Pancreas (tissue), 10 donors: ENCODE measurements around the gene TMEM151B. TPM values are rescaled to one million over a fixed set of nuclear protein-coding genes. Genes with fewer than 3 reads are reported as not detected.
A peak's percentile ranks its signal among the peaks of the same experiment; 100 is the strongest.
"Not testable (repeated sequence)": the region's sequence is repeated elsewhere in the genome, so short reads cannot be mapped to it uniquely, and the experiment has no call there.

ENCODE experiments used
- ATAC-seq, 4 donors: fragments of 200-7000 bp; cut with Tn5 transposase; one replicate each; pipeline versions ENCODE4 v1.8.0 to v1.9.1; 2020; ENCODE audit warnings: mild to moderate bottlenecking in 4 of 4, moderate library complexity in 4 of 4
- DNase-seq, 6 donors: peaks; one replicate each; pipeline ENCODE4 v3.0.0-alpha.2; 2020
- FAIRE-seq: peaks from 2 replicates; lab custom pipeline; 2012; peaks lifted over from hg19 to GRCh38; lab: Jason Lieb, UNC
- H3K27ac ChIP-seq, 4 donors: fragments of 200-600 bp; sonication (generic); 1 replicate in 3 of 4; 2 replicates in 1 of 4; pipeline versions ENCODE4 v1.5.0 to v1.8.0; 2020
- H3K27me3 ChIP-seq, 4 donors: fragments of 200-600 bp; one replicate each; pipeline ENCODE4 v1.8.0; 2021
- H3K36me3 ChIP-seq, 3 donors: fragments of 200-600 bp; sonication (generic) in 1 of 3; one replicate each; pipeline versions ENCODE4 v1.5.0 to v1.8.0; 2020 to 2021
- H3K4me1 ChIP-seq, 3 donors: fragments of 200-600 bp; one replicate each; pipeline ENCODE4 v1.8.0; 2021
- H3K4me3 ChIP-seq, 4 donors: fragments of 200-600 bp; sonication (generic) in 2 of 4; one replicate each; pipeline versions ENCODE4 v1.5.0 to v1.8.0; 2020 to 2021
- H3K9me3 ChIP-seq, 4 donors: fragments of 200-600 bp; one replicate each; pipeline ENCODE4 v1.8.0; 2021
- WGBS, 2 donors: extraction: QIAGEN DNeasy Blood & Tissue Kit; methylation state at CpG; one replicate each; pipeline ENCODE4 v1.1.7; 2013; 5-methylcytosine and 5-hydroxymethylcytosine counted together
- intact Hi-C, 3 donors: fragments of 100-400 bp; cut with DNase I; formaldehyde crosslinking; loops; one replicate each; pipeline versions ENCODE4 v1.11.1 to v1.14.2; 2022
- polyA plus RNA-seq, 2 donors: library from polyadenylated mRNA; stranded (reverse); fragments of 200-250 nt; gene quantifications; one replicate each; pipeline ENCODE4 v1.2.3, GENCODE V29; 2013
- total RNA-seq, 6 donors: library from RNA; stranded (reverse); fragmentation: NEBNext Ultra II Directional in 4 of 6; extraction: Animal tissue kit (Norgen Biotek cat#: 25700) in 4 of 6; gene quantifications; one replicate each; pipeline versions ENCODE4 v1.2.1 to v1.2.4, GENCODE V29; 2021 to 2023
- TF ChIP-seq, protein P1 (sequence below), 4 donors: fragments of 200-600 bp; sonication (generic) in 3 of 4; IDR thresholded peaks; one replicate each; pipeline versions ENCODE4 v1.5.0 to v1.8.0; 2021; ENCODE audit warnings: antibody characterized with exemption in 4 of 4
- donor health status: healthy with polysubstance abuse.
- donor health status: DM: no; HTN: no; CAD: no; lungs with moderate emphysema.
- donor health status: DM: no; HTN: no; CAD: no.
- donor health status: control.
- donor health status: control.
- donor health status: Bipolar disorder and iron deficiency.
- donor health status: DM: yes; HTN: yes; CAD: no.
- donor health status: DM: no; HTN: no; CAD: no.
- donor health status: DM: no; HTN: no; CAD: no.
- donor health status: DM: yes; HTN: yes; CAD: no.

TMEM151B gene
- total and polyA plus RNA-seq, 8 donors, result 0.06 to 0.65 (median 0.12) TPM; not detected in 2

DNA sequence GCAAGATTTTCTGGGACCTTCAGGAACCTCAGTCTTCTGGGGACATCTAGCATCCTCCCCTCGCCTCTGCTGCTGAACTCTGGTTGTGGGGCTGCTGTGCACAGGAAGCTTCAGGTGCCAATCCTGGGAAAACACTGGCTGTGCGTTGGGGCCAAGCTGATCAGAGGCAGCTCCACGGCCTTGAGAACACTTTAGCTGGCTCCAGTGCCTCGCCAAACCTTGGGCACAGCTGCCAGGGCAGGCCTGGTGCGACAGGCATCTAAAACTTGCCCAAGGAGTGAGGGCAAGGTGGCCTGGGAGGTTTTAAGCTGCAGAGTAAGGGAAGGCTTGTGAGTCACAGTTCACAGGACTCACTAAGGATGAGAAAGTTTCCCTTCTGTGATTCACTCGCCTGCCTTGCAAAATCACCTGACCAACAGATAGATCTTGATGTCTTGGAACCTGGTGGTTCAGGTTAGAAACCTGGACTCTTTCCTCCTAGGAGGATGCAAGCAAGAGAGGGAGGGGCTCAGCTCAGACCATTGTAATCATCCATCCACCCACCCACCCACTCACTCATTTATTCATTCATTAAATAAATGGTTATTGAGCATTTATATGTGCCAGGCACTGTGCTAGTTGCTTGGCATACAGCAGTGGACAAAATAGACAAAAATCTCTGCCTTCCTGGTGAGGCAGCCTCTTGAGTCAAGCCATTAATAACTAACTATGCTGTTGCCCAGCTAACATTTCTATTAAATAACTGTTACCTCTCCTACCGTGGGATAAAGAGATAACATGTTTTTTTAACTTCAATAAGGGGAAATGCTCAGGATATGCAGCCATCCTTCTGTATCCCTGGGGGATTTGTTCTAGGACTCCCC is 69.7 kb downstream of the TMEM151B start:
- FAIRE-seq (no peak), ATAC-seq (peak; percentile 67 to 86 (median 78)), DNase-seq (peak; percentile 40 to 83 (median 70))
- peak overlapping the region in 1 of 4 donors; percentile 5 for H3K27ac ChIP-seq
- intact Hi-C loops, result loop anchor here in 1 of 3 donors (5.0 to 10.0 kb wide), 2 partner anchors 73 to 165 kb away; partner anchors contain the start of gene NFKBIE
- no peaks in the 10 kb centered on the region for H3K9me3 ChIP-seq
- no peak overlapping the region for H3K4me3 ChIP-seq
- TF ChIP-seq, protein P1, sequence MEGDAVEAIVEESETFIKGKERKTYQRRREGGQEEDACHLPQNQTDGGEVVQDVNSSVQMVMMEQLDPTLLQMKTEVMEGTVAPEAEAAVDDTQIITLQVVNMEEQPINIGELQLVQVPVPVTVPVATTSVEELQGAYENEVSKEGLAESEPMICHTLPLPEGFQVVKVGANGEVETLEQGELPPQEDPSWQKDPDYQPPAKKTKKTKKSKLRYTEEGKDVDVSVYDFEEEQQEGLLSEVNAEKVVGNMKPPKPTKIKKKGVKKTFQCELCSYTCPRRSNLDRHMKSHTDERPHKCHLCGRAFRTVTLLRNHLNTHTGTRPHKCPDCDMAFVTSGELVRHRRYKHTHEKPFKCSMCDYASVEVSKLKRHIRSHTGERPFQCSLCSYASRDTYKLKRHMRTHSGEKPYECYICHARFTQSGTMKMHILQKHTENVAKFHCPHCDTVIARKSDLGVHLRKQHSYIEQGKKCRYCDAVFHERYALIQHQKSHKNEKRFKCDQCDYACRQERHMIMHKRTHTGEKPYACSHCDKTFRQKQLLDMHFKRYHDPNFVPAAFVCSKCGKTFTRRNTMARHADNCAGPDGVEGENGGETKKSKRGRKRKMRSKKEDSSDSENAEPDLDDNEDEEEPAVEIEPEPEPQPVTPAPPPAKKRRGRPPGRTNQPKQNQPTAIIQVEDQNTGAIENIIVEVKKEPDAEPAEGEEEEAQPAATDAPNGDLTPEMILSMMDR (IDR thresholded peaks at IDR 0.05), result no peak
- peaks cover 0 to 3% (median 0%) of the 10 kb centered on the region in 3 donors for H3K4me1 ChIP-seq
- 46 to 49% methylated on average over 7 of the region's 7 CpGs for WGBS, 2 donors
- H3K36me3 ChIP-seq, result no peaks in the 10 kb centered on the region
- H3K27me3 ChIP-seq, result no peaks in the 10 kb centered on the region

DNA sequence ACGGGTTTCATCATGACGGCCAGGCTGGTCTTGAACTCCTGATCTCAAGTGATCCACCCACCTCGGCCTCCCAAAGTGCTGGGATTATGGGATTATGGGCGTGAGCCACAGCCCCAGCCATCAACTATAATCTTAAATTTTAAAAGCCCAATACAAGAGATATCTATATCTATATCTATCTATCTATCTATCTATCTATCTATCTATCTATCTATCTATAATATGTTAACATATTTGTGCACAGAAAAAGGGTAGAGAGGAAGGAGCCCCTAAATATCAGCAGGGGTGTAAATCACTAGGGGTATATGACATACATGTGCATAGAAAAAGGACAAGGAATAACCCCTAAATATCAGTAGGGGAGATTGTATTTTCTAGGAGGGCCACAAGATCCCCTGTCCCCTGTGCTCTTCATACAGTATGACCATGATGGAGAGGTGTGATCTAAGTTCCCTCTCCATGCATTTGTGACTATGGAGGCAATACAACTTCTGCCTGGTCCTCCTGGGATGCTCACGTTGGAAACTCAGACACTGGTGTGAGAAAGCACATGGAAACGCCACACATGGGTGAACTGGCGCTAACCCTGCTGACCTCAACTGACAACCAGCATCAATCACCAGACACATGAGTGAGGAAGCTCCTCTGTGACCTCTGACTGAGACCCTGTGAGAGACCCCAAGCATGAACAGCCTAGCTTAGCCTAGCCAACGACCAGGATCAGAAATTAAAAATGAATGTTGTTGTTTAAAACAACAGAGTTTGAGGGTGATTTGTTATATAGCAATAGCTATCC is 71.0 kb downstream of the TMEM151B start:
- Histone ChIP-seq H3K36me3 (no peaks in the 10 kb centered on the region), H3K4me3 (no peak overlapping the region), H3K4me1 (peaks cover 0 to 3% (median 0%) of the 10 kb centered on the region in 3 donors), H3K9me3 (no peaks in the 10 kb centered on the region), H3K27me3 (no peaks in the 10 kb centered on the region), H3K27ac (no peak overlapping the region)
- TF ChIP-seq, protein P1 (IDR thresholded peaks at IDR 0.05), result no peak
- no peak for FAIRE-seq
- intact Hi-C loops, result no loop called here
- no peak for ATAC-seq
- DNase-seq, result no peak
- 50 to 61% methylated on average over 8 of the region's 8 CpGs for WGBS, 2 donors

DNA sequence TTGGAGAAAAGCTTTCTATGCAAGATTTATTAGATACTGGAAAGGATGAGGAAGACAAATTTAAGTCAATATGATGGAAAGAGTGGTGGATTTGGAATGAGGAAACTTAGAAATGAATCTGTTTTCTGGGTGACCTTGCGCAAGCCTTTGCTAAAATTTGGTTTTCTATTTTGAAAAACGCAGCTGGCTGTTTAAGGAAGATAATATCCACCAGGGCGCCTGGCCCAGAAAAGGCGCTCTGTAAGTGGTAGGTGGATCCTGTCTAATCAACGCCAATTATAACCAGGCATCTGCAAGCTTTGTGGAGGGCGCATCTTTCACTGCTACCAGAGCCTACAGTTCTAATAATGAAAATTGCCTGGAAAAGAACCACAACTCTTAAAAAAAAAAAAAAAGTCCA is 71.8 kb downstream of the TMEM151B start:
- intact Hi-C loops, result no loop called here
- TF ChIP-seq, protein P1 (IDR thresholded peaks at IDR 0.05), result no peak
- Histone ChIP-seq H3K27me3 (no peaks in the 10 kb centered on the region), H3K36me3 (no peaks in the 10 kb centered on the region), H3K4me1 (peaks cover 0 to 3% (median 0%) of the 10 kb centered on the region in 3 donors), H3K4me3 (no peak overlapping the region), H3K27ac (no peak overlapping the region), H3K9me3 (no peaks in the 10 kb centered on the region)
- DNase-seq, result no peak
- no peak for FAIRE-seq
- no peak for ATAC-seq
- WGBS, 2 donors, result 55 to 66% methylated on average over 6 of the region's 6 CpGs

DNA sequence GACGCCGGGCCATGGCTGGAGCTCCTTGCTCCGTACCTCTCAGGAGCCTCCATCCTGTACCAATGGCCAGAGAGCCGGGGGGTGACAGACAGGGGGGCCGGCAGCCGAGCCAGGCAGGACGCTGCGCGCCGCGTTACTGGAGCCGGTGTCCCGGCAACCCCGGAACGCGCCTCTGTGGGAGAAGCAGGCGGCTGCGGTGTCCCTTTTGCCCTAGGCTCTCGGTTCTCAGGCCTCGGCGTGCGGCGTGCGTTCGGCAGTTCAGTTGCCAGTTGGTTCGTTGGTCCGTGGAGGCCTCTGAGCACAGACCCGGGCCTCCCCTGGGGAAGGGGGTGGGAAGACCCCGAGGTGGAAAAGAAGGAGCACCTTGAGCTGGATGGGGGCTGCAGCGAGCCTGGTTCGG is 72.2 kb downstream of the TMEM151B start, which contains the start of gene SPATS1:
Gene SPATS1, plus strand, starts transcription at position 162 of the 400 bp plus-strand sequence. CDS start 446 bp downstream, outside the sequence.
- DNase-seq (peak in 2 of 6 donors; percentile 47 to 69), ATAC-seq (peak in 2 of 4 donors; percentile 12 to 22), FAIRE-seq (no peak)
- Histone ChIP-seq H3K4me3 (no peak within 1 kb of the TSS), H3K9me3 (no peaks in the 10 kb centered on the region), H3K27ac (no peak within 1 kb of the TSS), H3K36me3 (no peaks in the 10 kb centered on the region), H3K4me1 (peaks cover 0 to 3% (median 0%) of the 10 kb centered on the region in 3 donors), H3K27me3 (no peaks in the 10 kb centered on the region)
- TF ChIP-seq, protein P1 (IDR thresholded peaks at IDR 0.05), result no peak
- 5 to 7% methylated on average over 31 of the region's 31 CpGs for WGBS, 2 donors
- intact Hi-C loops, result no loop called here

DNA sequence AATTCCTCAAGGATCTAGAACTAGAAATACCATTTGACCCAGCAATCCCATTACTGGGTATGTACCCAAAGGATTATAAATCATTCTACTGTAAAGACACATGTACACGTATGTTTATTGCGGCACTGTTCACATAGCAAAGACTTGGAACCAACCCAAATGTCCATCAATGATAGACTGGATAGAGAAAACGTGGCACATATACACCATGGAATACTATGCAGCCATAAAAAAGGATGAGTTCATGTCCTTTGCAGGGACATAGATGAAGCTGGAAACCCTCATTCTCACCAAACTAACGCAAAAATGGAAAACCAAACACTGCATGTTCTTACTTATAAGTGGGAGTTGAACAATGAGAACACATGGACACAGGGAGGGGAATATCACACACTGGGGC is 76.6 kb downstream of the TMEM151B start:
- FAIRE-seq, H3K27me3 ChIP-seq, H3K27ac ChIP-seq, H3K9me3 ChIP-seq, intact Hi-C loops, H3K4me1 ChIP-seq, H3K36me3 ChIP-seq, ATAC-seq, DNase-seq, H3K4me3 ChIP-seq: not testable (repeated sequence)
- 59 to 65% methylated on average over 4 of the region's 4 CpGs for WGBS, 2 donors
